Stimulated activated naive CD8-positive, alpha-beta T cell treated with anti-CD3 and anti-CD28 coated beads, Interleukin-15, Interleukin-2, amounts not matched to agents 100 ng/mL and 50 ng/mL, for 24 hours (primary cell): ENCODE results near the gene GRIFIN.
A peak's percentile ranks its signal among the peaks of the same experiment; 100 is the strongest.

Experiments used
- H3K27ac Mint-ChIP-seq: one replicate; pipeline ENCODE4 v1.8.0; 2021; ENCODE audit warnings: mild to moderate bottlenecking, mixed read lengths
- H3K27me3 Mint-ChIP-seq: one replicate; pipeline ENCODE4 v1.8.0; 2021; ENCODE audit warnings: mixed read lengths
- H3K36me3 Mint-ChIP-seq: one replicate; pipeline ENCODE4 v1.8.0; 2021; ENCODE audit warnings: low read depth, mixed read lengths
- H3K4me1 Mint-ChIP-seq: one replicate; pipeline ENCODE4 v1.8.0; 2021; ENCODE audit warnings: low read depth, mixed read lengths
- H3K4me3 Mint-ChIP-seq: one replicate; pipeline ENCODE4 v1.8.0; 2021; ENCODE audit warnings: mild to moderate bottlenecking, mixed read lengths
- H3K9me3 Mint-ChIP-seq: one replicate; pipeline ENCODE4 v1.8.0; 2021; ENCODE audit warnings: mixed read lengths

The GRIFIN gene

GRCh38 chr7:2476298-2476697 lies at the start of gene GRIFIN:
GRIFIN (minus strand) TSS chr7:2476398; CDS start chr7:2476383, 15 bp downstream.
- no peaks in the 10 kb centered on the region for H3K36me3 Mint-ChIP-seq
- no peaks in the 10 kb centered on the region for H3K9me3 Mint-ChIP-seq
- no peak within 1 kb of the TSS for H3K4me3 Mint-ChIP-seq
- no peaks in the 10 kb centered on the region for H3K4me1 Mint-ChIP-seq
- H3K27me3 Mint-ChIP-seq, result no peaks in the 10 kb centered on the region
- no peak within 1 kb of the TSS for H3K27ac Mint-ChIP-seq

GRCh38 chr7:2524808-2525657 lies 48.8 kb upstream of the GRIFIN start:
- Mint-ChIP-seq H3K4me3 (no peak overlapping the region), H3K4me1 (peaks cover 76% of the 10 kb centered on the region), H3K27ac (no peak overlapping the region), H3K36me3 (peaks cover 5% of the 10 kb centered on the region), H3K27me3 (no peaks in the 10 kb centered on the region), H3K9me3 (no peaks in the 10 kb centered on the region)

- Mint-ChIP-seq H3K4me3 (no peak overlapping the region), H3K9me3 (no peaks in the 10 kb centered on the region), H3K36me3 (peaks cover 5% of the 10 kb centered on the region), H3K4me1 (peaks cover 68% of the 10 kb centered on the region), H3K27ac (no peak overlapping the region), H3K27me3 (no peaks in the 10 kb centered on the region)
Measured at GRCh38 chr7:2523941-2524807, 48.0 kb upstream of the GRIFIN start.

GRCh38 chr7:2523461-2523936 lies 47.3 kb upstream of the GRIFIN start:
- no peaks in the 10 kb centered on the region for H3K9me3 Mint-ChIP-seq
- peak overlapping the region; percentile 88 for H3K27ac Mint-ChIP-seq
- no peaks in the 10 kb centered on the region for H3K27me3 Mint-ChIP-seq
- H3K36me3 Mint-ChIP-seq, result peaks cover 5% of the 10 kb centered on the region
- peaks cover 65% of the 10 kb centered on the region for H3K4me1 Mint-ChIP-seq
- H3K4me3 Mint-ChIP-seq, result peak overlapping the region; percentile 85

GRCh38 chr7:2522780-2523433 lies 46.7 kb upstream of the GRIFIN start:
- H3K9me3 Mint-ChIP-seq, result no peaks in the 10 kb centered on the region
- H3K27ac Mint-ChIP-seq, result peak overlapping the region; percentile 88
- peak overlapping the region; percentile 85 for H3K4me3 Mint-ChIP-seq
- no peaks in the 10 kb centered on the region for H3K27me3 Mint-ChIP-seq
- H3K36me3 Mint-ChIP-seq, result peaks cover 5% of the 10 kb centered on the region
- H3K4me1 Mint-ChIP-seq, result peaks cover 65% of the 10 kb centered on the region

GRCh38 chr7:2521952-2522591 lies 45.9 kb upstream of the GRIFIN start:
- Mint-ChIP-seq H3K4me1 (peaks cover 65% of the 10 kb centered on the region), H3K27me3 (no peaks in the 10 kb centered on the region), H3K9me3 (no peaks in the 10 kb centered on the region), H3K36me3 (peaks cover 5% of the 10 kb centered on the region), H3K4me3 (peak overlapping the region; percentile 85), H3K27ac (peak overlapping the region; percentile 88)

GRCh38 chr7:2521341-2521745 lies 45.1 kb upstream of the GRIFIN start:
- Mint-ChIP-seq H3K27me3 (no peaks in the 10 kb centered on the region), H3K36me3 (peaks cover 5% of the 10 kb centered on the region), H3K9me3 (no peaks in the 10 kb centered on the region), H3K4me3 (peak overlapping the region; percentile 85), H3K27ac (peak overlapping the region; percentile 88), H3K4me1 (peaks cover 61% of the 10 kb centered on the region)

- Mint-ChIP-seq H3K27ac (no peak overlapping the region), H3K9me3 (no peaks in the 10 kb centered on the region), H3K36me3 (peaks cover 2% of the 10 kb centered on the region), H3K4me3 (peak overlapping the region; percentile 91), H3K4me1 (peaks cover 58% of the 10 kb centered on the region), H3K27me3 (no peaks in the 10 kb centered on the region)
Measured at GRCh38 chr7:2520761-2521290, 44.6 kb upstream of the GRIFIN start.

GRCh38 chr7:2520131-2520760 lies 44.0 kb upstream of the GRIFIN start:
- Mint-ChIP-seq H3K27ac (peak overlapping the region; percentile 80), H3K9me3 (no peaks in the 10 kb centered on the region), H3K4me3 (peak overlapping the region; percentile 91), H3K36me3 (no peaks in the 10 kb centered on the region), H3K4me1 (peaks cover 55% of the 10 kb centered on the region), H3K27me3 (no peaks in the 10 kb centered on the region)

GRCh38 chr7:2519119-2519930 lies 43.1 kb upstream of the GRIFIN start, which contains the start of gene LFNG:
LFNG (plus strand) TSS chr7:2519774; CDS start chr7:2519862, 88 bp downstream.
- Mint-ChIP-seq H3K4me1 (peaks cover 55% of the 10 kb centered on the region), H3K9me3 (no peaks in the 10 kb centered on the region), H3K27me3 (no peaks in the 10 kb centered on the region), H3K36me3 (no peaks in the 10 kb centered on the region), H3K4me3 (peak within 1 kb of the TSS; percentile 91), H3K27ac (peak within 1 kb of the TSS; percentile 80)

- Mint-ChIP-seq H3K36me3 (no peaks in the 10 kb centered on the region), H3K4me1 (peaks cover 50% of the 10 kb centered on the region), H3K27ac (no peak overlapping the region), H3K9me3 (no peaks in the 10 kb centered on the region), H3K4me3 (peak overlapping the region; percentile 71), H3K27me3 (no peaks in the 10 kb centered on the region)
Measured at GRCh38 chr7:2518737-2519118, 42.5 kb upstream of the GRIFIN start.

- no peaks in the 10 kb centered on the region for H3K36me3 Mint-ChIP-seq
- H3K27ac Mint-ChIP-seq, result peak overlapping the region; percentile 75
- H3K4me1 Mint-ChIP-seq, result peaks cover 52% of the 10 kb centered on the region
- no peaks in the 10 kb centered on the region for H3K9me3 Mint-ChIP-seq
- H3K4me3 Mint-ChIP-seq, result peak overlapping the region; percentile 71
- H3K27me3 Mint-ChIP-seq, result no peaks in the 10 kb centered on the region
Measured at GRCh38 chr7:2517678-2518507, 41.7 kb upstream of the GRIFIN start.
